ENCODE measurements around the gene CCDC148.

GRCh38 chr2:158192515-158193443 lies 263.8 kb downstream of the CCDC148 start:
- TF ChIP-seq CTCF (IDR thresholded peaks at IDR 0.05) (no peak), POLR2A (IDR thresholded peaks at IDR 0.05) (no peak)

Measured in esophagus squamous epithelium (tissue), 4 donors.